GM19324 (cell line): ENCODE results near the gene ABCC8.

Source experiments
- ATAC-seq: cut with Tn5 transposase; IDR thresholded peaks from one replicate; pipeline ENCODE4 v1.9.1; 2021; ENCODE audit warnings: mild to moderate bottlenecking, moderate library complexity; ENCODE audit not compliant: unreplicated experiment, low FRiP score

ABCC8 gene

DNA sequence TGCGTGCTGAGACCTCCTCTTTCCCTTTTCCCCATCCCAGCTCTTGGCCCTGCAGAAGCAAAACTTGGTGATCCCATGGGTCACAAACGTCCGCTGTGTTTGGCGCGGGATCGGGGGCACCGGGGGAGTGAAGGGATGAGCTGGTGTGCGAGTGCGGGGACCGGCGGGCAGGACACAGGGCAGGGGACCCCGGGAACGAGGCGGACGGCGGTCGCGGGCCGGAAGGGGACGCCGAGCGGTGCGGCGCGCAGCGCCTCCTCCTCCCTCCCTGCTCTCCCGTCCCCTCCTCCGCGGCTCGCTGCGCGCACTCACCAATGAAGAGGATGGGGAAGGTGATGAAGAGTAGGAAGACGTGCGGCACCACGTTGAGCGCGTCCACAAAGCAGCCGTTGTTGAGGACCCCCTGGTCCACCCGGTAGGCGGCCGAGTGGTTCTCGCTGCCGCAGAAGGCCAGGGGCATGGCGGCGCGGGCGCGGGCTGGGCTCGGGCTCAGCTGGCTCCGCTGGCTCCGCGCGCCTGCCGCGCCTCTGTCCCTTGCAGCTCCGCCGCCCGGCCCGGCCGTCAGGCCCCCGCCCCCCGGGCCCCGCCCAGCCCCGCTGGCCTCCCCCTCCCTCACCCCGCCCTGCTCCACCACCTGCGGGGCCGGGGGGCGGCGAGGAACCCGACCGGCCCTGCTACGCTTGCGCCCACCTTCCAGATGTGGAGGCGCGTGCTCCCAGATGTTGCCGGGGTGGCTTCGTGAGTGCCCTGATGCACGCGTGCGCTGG lies at the start of gene ABCC8:
ABCC8 (minus strand) TSS at position 529 of the 767 bp plus-strand sequence; CDS start at position 460, 69 bp downstream.
- no peak for ATAC-seq

DNA sequence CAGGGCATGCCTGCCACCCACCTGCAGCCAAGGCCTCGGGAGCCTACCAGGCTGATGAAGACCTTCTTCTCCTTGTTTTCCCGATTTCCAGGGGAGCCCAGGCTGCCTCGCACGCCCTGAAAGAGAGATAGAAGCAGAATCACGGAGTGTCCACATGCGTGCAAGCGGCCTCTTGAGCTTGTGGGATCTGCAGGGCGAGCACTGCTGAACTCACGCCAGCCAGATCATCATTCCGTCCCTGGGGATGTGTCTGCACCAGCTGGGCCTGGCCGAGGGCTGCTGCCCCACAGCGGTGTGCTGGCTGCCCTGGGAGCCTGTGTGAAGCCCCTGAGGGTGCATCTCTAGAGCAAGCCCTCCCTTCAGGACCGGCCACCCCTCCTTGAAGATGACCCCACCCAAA lies 49.7 kb upstream of the ABCC8 start:
- ATAC-seq: no peak

DNA sequence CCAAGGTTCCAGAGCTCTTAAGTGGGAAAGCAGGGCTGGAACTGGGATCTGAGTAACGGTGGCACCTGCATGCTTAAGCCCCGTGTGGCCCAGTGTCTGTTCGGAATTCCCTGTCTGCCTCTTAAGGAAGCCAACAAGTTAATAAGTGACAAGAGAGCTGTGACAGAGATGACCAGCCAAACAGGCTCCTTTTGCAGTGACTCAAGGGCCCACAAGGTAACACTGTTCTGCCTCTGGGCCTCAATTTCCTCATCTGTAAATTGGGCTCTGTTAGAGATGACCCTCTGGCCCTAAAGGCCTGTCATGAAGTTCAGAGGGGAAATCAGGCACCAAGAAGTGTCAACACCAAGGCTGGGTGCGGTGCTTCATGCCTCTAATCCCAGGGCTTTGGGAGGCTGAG lies 48.9 kb upstream of the ABCC8 start:
- no peak for ATAC-seq

DNA sequence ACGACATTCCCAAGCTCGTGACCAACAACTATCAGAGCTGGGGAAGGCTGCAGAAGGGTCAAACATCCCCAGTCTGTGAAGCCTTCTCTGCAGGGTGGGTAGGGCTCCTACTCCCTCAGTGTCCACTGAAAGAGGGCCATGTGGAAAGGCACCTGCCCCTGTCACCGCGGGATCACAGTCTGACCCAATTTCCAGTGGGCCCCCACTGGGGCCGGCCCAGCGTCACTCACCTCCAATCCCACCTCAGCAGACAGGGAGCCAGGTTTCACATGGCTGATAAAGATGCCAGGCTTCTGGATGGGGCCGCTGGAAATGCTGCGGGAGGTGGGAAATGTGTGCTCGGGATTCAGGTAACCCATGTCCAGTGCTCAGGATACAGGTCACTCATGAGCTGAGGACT lies 47.6 kb upstream of the ABCC8 start:
- no peak for ATAC-seq

DNA sequence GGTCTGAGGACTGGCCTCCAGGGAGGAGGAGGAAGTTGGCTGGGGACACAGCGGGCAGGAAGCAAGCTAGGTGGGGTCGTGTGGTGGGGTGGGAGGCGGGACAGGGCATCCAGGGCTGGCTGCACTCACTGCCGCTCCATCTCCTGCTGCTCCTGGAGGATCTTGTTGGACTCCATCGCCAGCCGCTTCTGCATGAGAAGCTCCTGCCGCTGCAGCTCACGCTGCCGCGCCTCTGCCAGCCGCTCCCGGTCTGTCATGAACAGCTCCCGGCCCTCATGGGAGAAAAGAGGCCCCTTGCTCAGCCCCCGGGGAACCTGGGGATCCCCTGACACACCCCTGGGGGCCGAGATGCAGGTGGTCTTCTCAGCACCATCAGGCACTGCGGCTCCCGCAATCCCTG lies 46.0 kb upstream of the ABCC8 start:
- no peak for ATAC-seq

DNA sequence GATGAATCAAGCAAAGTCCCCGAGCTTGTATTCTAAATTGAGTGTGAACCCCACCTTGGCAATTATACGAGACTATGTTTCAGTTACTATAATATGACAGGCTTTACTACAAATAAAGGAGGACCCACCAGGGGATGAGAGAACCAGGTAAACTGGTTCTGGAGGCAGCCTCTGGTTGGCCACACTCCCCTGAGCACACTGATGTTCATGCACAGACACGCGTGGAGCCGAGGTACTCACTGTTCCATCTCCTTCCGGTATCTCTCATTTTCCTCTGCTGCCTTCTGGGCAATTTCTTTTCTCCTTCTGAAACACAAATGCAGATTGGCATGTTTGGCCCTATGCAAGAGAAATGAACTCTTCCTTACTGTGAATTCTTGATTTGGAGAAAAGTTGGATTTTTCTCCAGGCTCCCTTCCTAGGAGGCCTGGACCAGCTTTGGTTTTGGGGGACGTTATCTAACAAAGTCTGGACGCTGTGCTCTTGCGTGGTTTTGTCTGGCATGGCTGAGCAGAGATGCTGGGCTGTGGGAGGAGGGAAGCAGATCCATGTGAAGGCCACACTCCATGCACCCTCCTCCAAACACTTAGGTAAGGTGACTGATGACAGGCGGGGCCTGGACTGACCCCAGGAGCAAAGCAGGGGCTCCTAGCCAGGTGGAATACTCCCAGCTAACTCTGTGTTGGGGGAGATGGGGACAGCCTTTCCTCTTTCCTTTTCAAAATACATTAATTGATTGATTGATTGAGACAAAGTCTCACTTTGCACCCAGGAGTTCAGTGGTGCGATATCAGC lies 44.7 kb upstream of the ABCC8 start:
- ATAC-seq: no peak

DNA sequence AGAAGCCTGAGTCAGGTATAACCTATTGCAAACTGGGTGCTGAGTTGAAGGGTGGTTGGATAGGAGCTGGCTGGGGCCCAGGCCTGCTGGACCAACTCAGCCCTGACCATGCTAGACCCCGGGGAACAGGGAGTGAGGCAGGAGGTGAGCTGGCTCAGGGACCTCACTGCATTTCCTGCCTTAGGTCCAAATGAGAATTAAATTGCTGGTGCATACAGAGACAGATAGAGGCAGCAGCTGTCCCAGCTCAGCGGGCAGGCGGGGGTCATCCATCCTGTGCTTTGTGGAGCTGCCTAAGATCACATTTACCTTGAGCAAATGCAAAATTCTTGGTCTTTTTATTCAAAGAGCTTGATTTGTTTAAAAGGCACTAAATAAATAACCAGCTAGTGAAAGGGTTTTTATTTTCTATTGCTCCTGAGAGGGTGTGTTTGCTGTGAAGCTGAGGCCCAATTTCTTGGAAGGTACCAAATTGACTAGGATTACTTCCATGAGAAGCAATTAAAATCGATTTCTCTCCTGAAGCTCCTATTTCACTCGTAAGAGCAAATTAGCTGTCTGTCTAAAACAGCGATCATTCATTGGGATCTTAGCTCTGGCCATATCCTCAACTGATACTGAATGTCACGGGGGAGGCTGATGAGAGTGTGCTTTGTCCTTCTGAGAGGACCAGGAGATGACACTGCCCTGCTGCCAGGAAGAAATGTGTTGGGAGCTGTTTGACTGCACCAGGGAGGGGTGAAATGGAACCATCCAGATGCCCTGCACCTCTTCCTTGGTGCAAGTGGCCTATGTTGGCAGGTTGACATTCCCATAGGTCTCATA lies 42.6 kb upstream of the ABCC8 start:
- no peak for ATAC-seq

DNA sequence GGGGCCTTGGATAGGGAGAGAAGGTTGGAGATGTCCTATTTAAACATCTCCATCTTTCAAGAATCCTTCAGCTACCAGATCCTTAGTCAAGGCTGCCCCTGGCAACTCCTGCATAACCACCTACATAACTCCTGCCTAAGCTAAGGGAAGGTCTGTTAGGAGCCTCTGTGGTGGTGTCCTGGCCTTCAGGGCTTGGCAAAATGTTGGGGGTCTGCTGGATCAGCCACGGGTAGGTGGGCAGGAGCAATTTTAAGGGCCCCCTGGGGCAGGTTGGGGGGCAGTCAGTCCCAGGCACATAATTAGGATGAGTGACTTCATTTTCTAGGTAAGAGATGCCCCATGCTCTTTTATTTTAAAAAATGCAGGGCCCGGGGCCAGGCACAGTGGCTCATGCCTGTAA lies 41.7 kb upstream of the ABCC8 start:
- no peak for ATAC-seq

DNA sequence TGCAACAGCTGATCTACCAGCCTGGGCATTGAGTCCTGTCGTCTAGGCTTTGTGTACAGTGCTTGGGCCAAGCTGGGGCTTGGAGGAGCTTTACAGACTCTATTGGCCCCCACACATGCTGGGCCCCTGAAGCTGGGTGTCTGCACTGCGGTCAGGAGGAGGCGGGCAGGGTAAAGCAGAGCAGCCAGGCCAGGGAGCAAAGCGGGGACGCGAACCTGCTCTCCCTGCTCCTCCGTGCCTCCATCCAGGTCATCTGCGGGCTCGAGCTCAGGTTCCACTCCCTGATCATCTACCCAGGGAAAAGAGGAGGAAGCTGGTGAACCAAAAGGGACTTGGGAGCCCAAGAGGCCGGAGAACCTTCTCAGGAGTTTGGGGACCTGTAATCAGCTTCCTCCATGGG lies 40.5 kb upstream of the ABCC8 start:
- no peak for ATAC-seq

DNA sequence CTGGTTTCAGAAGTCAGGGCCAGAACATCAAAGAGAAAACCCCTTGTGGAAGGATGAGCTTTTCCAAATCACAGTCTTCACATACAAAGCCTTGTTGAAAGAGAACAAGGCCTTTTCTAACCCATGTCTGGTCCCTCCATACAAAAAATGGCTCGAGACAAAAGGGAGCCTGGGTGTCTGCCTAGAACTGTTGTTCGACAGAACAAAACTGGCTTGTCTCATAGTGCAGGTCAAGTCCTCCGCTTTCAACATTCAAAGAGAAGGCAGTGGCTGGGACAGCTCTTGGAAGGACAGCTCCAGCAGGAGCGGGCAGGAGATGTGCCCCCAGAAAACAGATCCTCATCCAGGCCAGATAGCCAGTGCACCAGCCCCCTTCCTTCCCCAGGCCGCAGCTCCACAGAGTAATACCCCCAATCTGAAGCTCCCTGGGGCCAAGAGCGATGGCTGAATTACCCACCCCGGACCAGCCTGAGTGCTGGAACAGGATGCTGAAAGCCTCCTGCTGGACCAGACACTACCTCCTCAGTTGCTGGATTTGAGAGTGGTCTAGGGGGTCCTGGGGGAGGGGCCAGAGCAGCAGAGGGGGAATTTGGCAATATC lies 40.0 kb upstream of the ABCC8 start:
- no peak for ATAC-seq

DNA sequence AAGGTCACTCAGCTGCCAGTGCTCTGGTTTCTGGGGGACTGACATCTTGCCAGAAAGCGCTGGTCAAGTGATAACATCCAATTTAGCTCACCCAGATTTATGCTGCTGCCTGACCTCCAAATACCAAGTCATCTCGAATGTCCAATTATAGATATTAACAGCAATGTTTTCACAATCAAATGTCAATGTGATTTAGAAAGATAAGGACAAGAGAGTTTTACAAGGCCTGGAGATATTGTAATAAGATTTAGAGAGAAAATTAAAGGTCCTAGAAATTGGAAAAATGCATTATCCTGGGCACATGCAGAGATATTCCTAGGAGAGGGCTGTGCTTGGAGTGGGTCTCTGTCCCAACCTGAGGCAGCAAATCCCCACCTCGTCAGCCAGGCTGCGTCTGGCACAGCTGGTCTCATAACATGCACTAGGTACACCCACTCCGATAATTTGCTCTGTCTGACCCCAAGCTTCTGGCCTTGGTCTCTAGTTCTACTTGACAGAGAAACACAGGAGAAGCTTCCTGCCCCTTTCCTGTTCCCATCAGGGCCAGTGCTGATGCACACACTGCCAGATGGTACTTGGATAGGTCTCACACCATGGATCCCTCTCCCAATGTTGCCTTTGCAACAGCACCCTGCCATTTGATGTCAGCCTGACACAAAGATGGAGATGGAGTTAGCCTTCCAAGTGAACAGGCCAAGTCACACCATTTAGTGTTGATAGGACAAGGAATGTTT lies 39.0 kb upstream of the ABCC8 start:
- no peak for ATAC-seq

DNA sequence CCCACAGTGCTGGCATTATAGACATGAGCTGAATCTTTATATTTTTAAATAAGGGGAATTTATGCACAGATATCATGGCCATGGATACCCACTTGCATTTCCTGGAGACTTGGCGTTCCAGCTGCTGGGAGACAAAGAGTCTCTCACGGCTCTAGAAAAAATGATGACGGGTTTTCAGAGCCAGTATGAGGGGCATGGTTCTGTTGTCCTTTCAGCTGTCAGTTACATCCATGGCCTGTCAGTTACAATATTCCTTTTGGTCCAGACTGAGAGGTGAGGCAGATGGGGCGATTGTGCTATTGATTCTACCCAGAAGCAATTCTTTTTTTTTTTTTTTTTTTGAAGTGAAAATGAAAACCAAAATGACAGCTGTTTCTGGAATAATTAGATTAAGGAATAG lies 37.8 kb upstream of the ABCC8 start:
- ATAC-seq: no peak

DNA sequence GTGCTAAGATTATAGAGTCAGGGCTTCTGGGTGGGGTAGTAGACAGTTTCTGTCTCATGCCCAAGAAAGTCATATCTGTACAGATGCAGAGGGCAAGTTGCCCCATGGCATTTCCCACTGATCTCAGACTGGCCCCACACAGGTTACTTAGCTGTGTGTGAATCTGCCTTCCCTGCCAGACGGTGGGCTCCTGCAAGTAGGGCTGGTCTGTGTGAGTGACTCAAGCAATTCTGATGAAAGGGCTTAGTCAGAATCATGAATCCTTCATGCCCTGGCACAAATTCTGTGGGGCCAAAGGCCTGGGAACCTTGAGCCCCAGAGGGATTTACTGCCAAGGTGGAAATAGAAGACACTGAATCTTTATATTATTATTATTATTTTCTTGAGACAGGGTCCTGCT lies 37.2 kb upstream of the ABCC8 start:
- ATAC-seq: no peak

DNA sequence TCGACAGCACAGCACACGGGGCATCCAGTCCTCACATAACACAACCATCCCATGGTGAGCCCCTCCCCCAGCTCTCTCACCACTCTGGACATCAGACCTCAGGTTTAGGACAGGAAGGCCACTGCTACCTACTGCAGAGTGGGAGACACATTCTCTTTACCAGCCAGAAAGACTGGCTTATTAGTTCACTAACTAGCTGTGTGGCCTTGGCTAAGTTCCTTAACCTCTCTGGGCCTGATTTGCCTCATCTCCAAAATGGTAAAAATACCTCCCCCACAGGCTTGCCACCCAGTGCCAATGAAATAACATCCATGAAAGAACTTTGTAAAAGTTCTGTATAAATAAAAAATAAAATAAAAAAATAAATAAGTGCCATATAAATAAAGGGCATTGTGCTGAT lies 35.5 kb upstream of the ABCC8 start:
- ATAC-seq: no peak

DNA sequence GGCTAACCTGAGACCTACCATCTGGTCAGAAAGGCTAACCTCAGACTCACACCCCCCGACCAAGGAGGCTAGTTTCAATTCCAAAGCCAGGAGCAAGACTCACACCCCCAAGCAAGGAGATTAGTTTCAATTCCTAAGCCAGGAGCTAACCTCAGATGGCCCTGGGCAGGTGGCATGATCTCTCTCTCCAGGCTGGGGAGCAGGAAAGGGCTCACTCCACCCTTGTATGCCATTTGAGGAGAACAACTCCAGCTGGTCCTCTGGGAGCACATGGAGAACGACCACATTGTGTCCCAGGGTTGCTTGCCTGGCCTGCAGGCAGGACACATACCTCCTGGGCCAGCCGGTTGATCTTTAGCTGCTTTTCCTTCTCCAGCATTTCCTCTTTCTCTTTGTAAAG lies 34.9 kb upstream of the ABCC8 start:
- no peak for ATAC-seq

DNA sequence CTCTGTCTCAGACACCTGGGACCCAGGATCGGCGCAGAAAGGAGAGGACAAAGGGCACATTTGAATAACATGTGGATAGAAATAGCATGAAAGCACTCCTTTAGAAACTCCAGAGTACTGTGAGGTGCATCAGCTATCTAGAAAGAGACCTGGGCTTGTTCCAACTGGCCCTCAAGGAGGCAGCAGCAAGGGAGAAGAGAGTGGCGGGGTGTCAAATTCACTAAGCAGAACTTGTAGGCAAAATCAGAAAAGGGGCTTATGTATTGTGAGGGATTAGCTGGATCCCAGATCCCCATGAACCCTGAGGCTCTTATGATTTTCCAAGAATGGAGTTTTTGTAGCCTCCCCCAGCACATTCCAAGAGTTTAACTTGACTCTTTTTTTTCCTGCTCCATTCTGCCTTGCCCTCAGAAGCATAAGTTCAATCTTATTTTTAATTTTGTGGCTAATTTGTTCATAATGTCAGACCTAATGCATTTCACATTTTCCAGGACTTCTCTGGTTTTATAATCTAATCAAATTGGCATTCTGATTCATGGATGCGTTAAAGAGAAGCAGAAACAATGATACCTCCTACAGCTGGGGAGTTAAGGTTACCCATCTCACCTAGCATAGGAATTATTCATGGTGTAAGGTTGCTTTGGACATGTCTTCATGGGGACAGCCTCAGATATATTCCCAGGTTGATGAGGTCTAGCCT lies 34.0 kb upstream of the ABCC8 start:
- ATAC-seq: no peak

DNA sequence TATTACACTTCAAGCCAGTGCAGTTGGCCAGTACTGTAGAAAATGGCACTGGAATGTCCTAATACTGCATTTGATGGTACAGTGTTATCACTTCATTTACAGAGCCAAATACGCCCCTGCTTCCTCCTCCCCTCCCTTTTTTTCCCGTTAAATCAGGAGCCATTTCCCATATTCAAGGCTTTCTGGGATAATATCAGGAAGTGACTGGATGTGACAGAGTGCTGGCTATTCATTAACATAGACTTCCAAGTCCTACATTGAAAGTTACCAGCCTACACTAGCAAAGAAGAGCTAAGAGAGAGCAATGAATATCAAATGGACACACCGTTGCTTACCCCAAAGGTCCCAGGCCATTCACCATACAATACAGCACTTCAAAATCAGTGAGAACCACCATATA lies 32.1 kb upstream of the ABCC8 start:
- no peak for ATAC-seq

DNA sequence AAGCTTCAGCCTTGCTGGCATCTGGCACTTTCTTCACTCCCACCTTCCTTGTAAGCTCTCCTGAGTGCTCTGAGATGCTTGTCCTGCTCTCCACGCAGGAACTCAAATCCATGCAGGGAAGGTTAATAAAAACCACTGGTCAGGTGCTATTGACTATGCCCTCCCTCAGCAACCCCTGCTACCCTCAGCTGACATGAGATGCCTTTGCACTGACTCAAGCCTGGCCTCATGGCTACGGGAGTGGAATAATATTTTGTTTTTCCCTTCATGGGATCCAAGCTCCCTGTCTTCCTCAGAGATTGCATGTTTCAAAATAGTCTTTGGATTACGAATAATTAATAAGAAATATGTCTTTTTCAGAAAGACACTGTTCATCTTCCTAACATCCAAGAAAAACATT lies 31.7 kb upstream of the ABCC8 start:
- no peak for ATAC-seq

DNA sequence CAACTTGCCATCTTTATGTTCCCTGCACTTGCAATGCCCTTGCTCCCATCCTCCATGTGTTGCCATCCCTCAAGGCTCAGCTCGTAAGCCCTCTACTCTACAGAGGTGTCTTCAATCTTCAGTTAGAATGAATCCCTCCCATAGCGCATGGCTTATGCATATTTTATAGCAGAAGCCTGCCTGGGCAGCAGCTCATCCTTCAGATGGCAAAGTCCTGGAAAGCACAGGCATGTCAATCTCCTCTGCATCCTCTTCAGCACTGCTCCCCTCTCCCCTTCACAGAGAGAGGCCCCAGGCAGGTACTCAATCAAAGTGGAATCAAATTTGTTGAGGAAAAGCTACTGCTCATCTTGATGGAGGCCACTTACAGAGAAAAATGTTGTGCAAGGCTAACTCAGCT lies 31.1 kb upstream of the ABCC8 start:
- ATAC-seq: no peak

DNA sequence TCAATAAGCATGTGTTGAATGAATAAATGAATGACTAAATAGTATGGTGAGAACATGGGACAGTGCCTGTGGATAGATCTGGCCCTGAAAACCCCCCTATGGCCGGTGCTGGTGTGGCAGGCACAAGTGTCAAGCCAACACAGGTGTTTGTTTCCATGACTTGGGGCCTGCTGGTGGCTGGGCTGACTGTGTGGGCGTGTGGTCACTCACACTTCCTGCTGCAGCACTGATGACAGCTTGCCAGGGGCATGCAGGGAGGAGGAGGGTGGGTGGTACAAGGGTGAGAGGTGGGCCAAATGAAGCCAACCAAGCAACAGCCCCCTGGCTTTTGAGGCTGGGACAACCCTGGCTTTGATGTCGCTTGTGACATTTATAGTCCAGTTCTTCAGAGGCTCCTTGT lies 30.3 kb upstream of the ABCC8 start:
- no peak for ATAC-seq
